GM12892 (cell line): Measurements from ENCODE around the gene ZNF451.
"Not testable (repeated sequence)": the region's sequence is repeated elsewhere in the genome, so short reads cannot be mapped to it uniquely, and the experiment has no call there.

Experiments
- POLR2A ChIP-seq: IDR thresholded peaks from 2 replicates; pipeline ENCODE4 v1.6.1; 2011; ENCODE audit warnings: low read depth, low read length, control low read depth
- POLR2AphosphoS5 ChIP-seq: IDR thresholded peaks from 2 replicates; pipeline ENCODE4 v1.6.1; 2011; ENCODE audit warnings: low read depth, low read length, control low read depth
- TAF1 ChIP-seq: IDR thresholded peaks from 2 replicates; pipeline ENCODE4 v1.6.1; 2011; ENCODE audit warnings: low read depth, mild to moderate bottlenecking, control low read depth, low read length, borderline replicate concordance

DNA sequence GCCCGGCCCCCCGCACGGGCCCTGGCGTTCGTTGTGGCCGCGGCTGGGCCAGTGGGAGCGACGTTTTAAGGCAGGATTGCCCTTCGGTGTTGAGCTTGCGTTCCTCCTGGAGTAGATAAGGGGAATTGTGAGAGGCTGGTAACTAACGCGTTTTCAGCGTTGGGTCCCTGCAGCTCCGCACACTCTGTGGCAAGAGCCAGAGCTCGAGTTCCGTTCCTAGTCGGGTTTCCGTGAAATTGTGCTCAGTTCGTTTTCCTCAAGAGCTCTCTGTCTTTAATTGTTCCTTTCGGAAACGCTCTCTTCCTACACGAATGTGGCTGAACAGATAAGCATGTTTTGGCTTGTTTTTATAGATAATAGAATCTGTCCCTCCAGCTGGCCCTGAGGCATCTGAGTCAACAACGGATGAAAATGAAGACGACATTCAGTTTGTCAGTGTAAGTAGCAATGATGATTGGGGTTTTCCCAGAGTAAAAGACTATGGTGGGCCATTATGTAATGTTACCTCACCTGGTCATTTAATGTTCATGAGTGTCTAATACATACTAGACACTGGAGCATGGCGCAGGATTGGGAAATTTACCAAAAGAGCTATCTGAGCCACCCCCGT is 575 bp downstream of the ZNF451 start:
- TF ChIP-seq POLR2A, TAF1, POLR2AphosphoS5: not testable (repeated sequence)
